ENCODE results near the gene FGD3. TPM values are rescaled to one million over a fixed set of nuclear protein-coding genes. Genes with fewer than 3 reads are reported as not detected.
A peak's percentile ranks its signal among the peaks of the same experiment; 100 is the strongest.

FGD3 gene
- total RNA-seq, 2 experiments from 2014 or later = 91.0 to 95.7 TPM

- H3K4me1 Mint-ChIP-seq (ENCODE audit: low read depth) = peaks cover 9% of the 10 kb centered on the region
- no peaks in the 10 kb centered on the region for H3K27me3 Mint-ChIP-seq
- CTCF ChIA-PET = no interaction called here
- intact Hi-C loops (cut with DNase I, micrococcal nuclease) = no loop called here
- POLR2A ChIA-PET = interaction anchor here (1.1 kb wide), 1 partner anchor 10 kb away, joined by 4 read pairs; no protein-coding TSS in a partner anchor
- ATAC-seq (ENCODE audit: poor library complexity) (no peak), DNase-seq (no peak)
- Histone ChIP-seq H3K36me3 (ENCODE audit: insufficient read depth, low read length) (peaks cover 88% of the 10 kb centered on the region), H3K9me3 (ENCODE audit: control insufficient read depth in 1 of 2, insufficient read depth in 1 of 2, low read length in 2 of 2) (no peaks in the 10 kb centered on the region), H3K4me1 (ENCODE audit: insufficient read depth, low read length) (peaks cover 22% of the 10 kb centered on the region), H3K27me3 (ENCODE audit: control insufficient read depth in 1 of 2, insufficient read depth in 2 of 2, low read length in 2 of 2) (no peaks in the 10 kb centered on the region), H3K27ac (ENCODE audit: low read depth in 1 of 2, low read length in 2 of 2) (no peak overlapping the region), H3K4me3 (ENCODE audit: low read length) (no peak overlapping the region)
- H3K4me3 Mint-ChIP-seq = no peak overlapping the region
- peak overlapping the region; percentile 64 for H3K27ac Mint-ChIP-seq
- TF ChIP-seq CTCF (IDR thresholded peaks at IDR 0.05) = no peak
- H3K9me3 Mint-ChIP-seq = no peaks in the 10 kb centered on the region
- peaks cover 90% of the 10 kb centered on the region for H3K36me3 Mint-ChIP-seq (ENCODE audit: low read depth)
Observed at GRCh38 chr9:93011114-93011513, 63.8 kb downstream of the FGD3 start.

GRCh38 chr9:93012963-93013855 is 65.9 kb downstream of the FGD3 start:
- no peak overlapping the region for H3K4me3 Mint-ChIP-seq
- H3K36me3 ChIP-seq (ENCODE audit: insufficient read depth, low read length) = peaks cover 90% of the 10 kb centered on the region
- no peak for ATAC-seq (ENCODE audit: poor library complexity)

More at GRCh38 chr9:93012963-93013855, 65.9 kb downstream of the FGD3 start:
- POLR2A ChIA-PET = interaction anchor here (0.6 to 4.5 kb wide), 4 partner anchors 12 to 23 kb away, joined by 3 to 23 read pairs (median 12); no protein-coding TSS in a partner anchor
- Mint-ChIP-seq H3K27ac (peak overlapping the region; percentile 58), H3K9me3 (no peaks in the 10 kb centered on the region), H3K27me3 (no peaks in the 10 kb centered on the region), H3K4me1 (ENCODE audit: low read depth) (peaks cover 8% of the 10 kb centered on the region), H3K36me3 (ENCODE audit: low read depth) (peaks cover 91% of the 10 kb centered on the region)
- Histone ChIP-seq H3K4me3 (ENCODE audit: low read length) (no peak overlapping the region), H3K27me3 (ENCODE audit: control insufficient read depth in 1 of 2, insufficient read depth in 2 of 2, low read length in 2 of 2) (no peaks in the 10 kb centered on the region), H3K9me3 (ENCODE audit: control insufficient read depth in 1 of 2, insufficient read depth in 1 of 2, low read length in 2 of 2) (no peaks in the 10 kb centered on the region), H3K27ac (ENCODE audit: low read depth in 1 of 2, low read length in 2 of 2) (peak overlapping the region in 1 of 2 donors; percentile 17), H3K4me1 (ENCODE audit: insufficient read depth, low read length) (peaks cover 21% of the 10 kb centered on the region)
- intact Hi-C loops (cut with DNase I, micrococcal nuclease) = no loop called here
- TF ChIP-seq CTCF (IDR thresholded peaks at IDR 0.05) = no peak
- CTCF ChIA-PET = interaction anchor here (2.0 kb wide), 1 partner anchor 10 kb away, joined by 7 read pairs; no protein-coding TSS in a partner anchor
- DNase-seq = peak in 3 of 14 experiments; percentile 1 to 26 (median 15)
